ENCODE data around the gene MBNL1. TPM values are rescaled to one million over a fixed set of nuclear protein-coding genes. Genes with fewer than 3 reads are reported as not detected.

MBNL1 gene
- total RNA-seq, 1 experiment from 2014 or later = 11.1 TPM

GRCh38 chr3:152379415-152380042 lies 110.8 kb downstream of the MBNL1 start:
- H3K4me3 ChIP-seq (ENCODE audit: insufficient read depth, low read depth, low read length) = no peak overlapping the region
- H3K36me3 ChIP-seq (replicated peaks; ENCODE audit: control insufficient read depth, insufficient read depth, low read length) = no peaks in the 10 kb centered on the region
- no peaks in the 10 kb centered on the region for H3K27me3 ChIP-seq (ENCODE audit: control insufficient read depth, insufficient read depth, low read length)

GRCh38 chr3:152380043-152380442 lies 111.3 kb downstream of the MBNL1 start:
- H3K27me3 ChIP-seq (ENCODE audit: control insufficient read depth, insufficient read depth, low read length) = no peaks in the 10 kb centered on the region
- H3K4me3 ChIP-seq (ENCODE audit: insufficient read depth, low read depth, low read length) = no peak overlapping the region
- H3K36me3 ChIP-seq (replicated peaks; ENCODE audit: control insufficient read depth, insufficient read depth, low read length) = no peaks in the 10 kb centered on the region
- DNase-seq = no peak

More at GRCh38 chr3:152379415-152380042, 110.8 kb downstream of the MBNL1 start:
- no peak for DNase-seq

DNA sequence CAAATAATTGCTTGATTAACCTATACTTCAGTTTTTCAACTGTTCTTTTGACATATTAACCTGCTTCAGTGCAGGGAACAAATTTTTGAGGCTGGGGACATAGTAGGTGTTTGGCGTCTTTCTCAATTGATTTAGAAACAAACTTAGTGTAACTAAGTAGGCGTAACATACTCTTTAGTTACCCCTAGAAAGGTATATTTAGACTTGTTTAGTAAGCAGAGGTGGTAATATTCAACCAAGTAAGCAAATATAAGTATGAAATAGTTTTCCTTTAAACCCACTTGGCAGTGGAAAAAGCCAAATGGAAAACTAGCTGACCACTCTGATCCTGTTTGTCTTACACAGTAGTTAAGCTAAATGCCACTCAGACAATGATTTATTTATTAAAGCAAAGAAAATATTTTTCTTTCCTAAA lies 113.2 kb downstream of the MBNL1 start:
- no peak for DNase-seq
- Histone ChIP-seq H3K4me3 (ENCODE audit: insufficient read depth, low read depth, low read length) (no peak overlapping the region), H3K36me3 (replicated peaks; ENCODE audit: control insufficient read depth, insufficient read depth, low read length) (no peaks in the 10 kb centered on the region), H3K27me3 (ENCODE audit: control insufficient read depth, insufficient read depth, low read length) (no peaks in the 10 kb centered on the region)

- Histone ChIP-seq H3K36me3 (replicated peaks; ENCODE audit: control insufficient read depth, insufficient read depth, low read length) (no peaks in the 10 kb centered on the region), H3K4me3 (ENCODE audit: insufficient read depth, low read depth, low read length) (no peak overlapping the region)
Observed at GRCh38 chr3:152382312-152383135, 113.8 kb downstream of the MBNL1 start.

GRCh38 chr3:152383136-152383606 lies 114.4 kb downstream of the MBNL1 start:
- DNase-seq = no peak
- H3K4me3 ChIP-seq (ENCODE audit: insufficient read depth, low read depth, low read length) = no peak overlapping the region

More at GRCh38 chr3:152382312-152383135, 113.8 kb downstream of the MBNL1 start:
- DNase-seq = no peak
- H3K27me3 ChIP-seq (ENCODE audit: control insufficient read depth, insufficient read depth, low read length) = no peaks in the 10 kb centered on the region

GRCh38 chr3:152384412-152384811 lies 115.7 kb downstream of the MBNL1 start:
- no peak overlapping the region for H3K4me3 ChIP-seq (ENCODE audit: insufficient read depth, low read depth, low read length)

More at GRCh38 chr3:152383136-152383606, 114.4 kb downstream of the MBNL1 start:
- H3K36me3 ChIP-seq (replicated peaks; ENCODE audit: control insufficient read depth, insufficient read depth, low read length) = no peaks in the 10 kb centered on the region
- H3K27me3 ChIP-seq (ENCODE audit: control insufficient read depth, insufficient read depth, low read length) = no peaks in the 10 kb centered on the region

GRCh38 chr3:152385761-152386160 lies 117.0 kb downstream of the MBNL1 start:
- Histone ChIP-seq H3K4me3 (ENCODE audit: insufficient read depth, low read depth, low read length) (no peak overlapping the region), H3K36me3 (replicated peaks; ENCODE audit: control insufficient read depth, insufficient read depth, low read length) (no peaks in the 10 kb centered on the region), H3K27me3 (ENCODE audit: control insufficient read depth, insufficient read depth, low read length) (no peaks in the 10 kb centered on the region)
- no peak for DNase-seq

More at GRCh38 chr3:152384412-152384811, 115.7 kb downstream of the MBNL1 start:
- Histone ChIP-seq H3K27me3 (ENCODE audit: control insufficient read depth, insufficient read depth, low read length) (no peaks in the 10 kb centered on the region), H3K36me3 (replicated peaks; ENCODE audit: control insufficient read depth, insufficient read depth, low read length) (no peaks in the 10 kb centered on the region)
- DNase-seq = no peak

- no peak for DNase-seq
Observed at GRCh38 chr3:152386208-152386607, 117.5 kb downstream of the MBNL1 start.

DNA sequence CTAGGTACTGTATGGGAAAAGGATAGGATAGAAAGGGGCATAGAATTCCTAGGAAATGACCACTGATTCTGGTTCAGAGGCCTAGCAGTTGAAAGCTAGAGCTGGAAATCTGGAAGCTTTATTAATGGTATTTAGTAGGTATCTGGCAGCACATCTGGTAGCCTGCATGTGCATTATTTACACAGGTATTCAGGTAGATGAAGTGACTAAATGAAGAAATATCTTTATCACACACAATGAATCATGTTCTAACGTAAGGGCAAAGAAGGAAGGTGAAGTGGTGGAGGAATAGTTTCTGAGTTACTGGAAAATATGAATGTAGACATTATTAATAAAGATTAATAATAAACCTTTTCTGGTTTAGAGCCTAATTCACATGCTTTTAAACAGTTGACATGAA lies 119.9 kb downstream of the MBNL1 start:
- no peak overlapping the region for H3K4me3 ChIP-seq (ENCODE audit: insufficient read depth, low read depth, low read length)
- H3K27me3 ChIP-seq (ENCODE audit: control insufficient read depth, insufficient read depth, low read length) = no peaks in the 10 kb centered on the region
- no peak for DNase-seq
- H3K36me3 ChIP-seq (replicated peaks; ENCODE audit: control insufficient read depth, insufficient read depth, low read length) = no peaks in the 10 kb centered on the region

More at GRCh38 chr3:152386208-152386607, 117.5 kb downstream of the MBNL1 start:
- Histone ChIP-seq H3K36me3 (replicated peaks; ENCODE audit: control insufficient read depth, insufficient read depth, low read length) (no peaks in the 10 kb centered on the region), H3K27me3 (ENCODE audit: control insufficient read depth, insufficient read depth, low read length) (no peaks in the 10 kb centered on the region), H3K4me3 (ENCODE audit: insufficient read depth, low read depth, low read length) (no peak overlapping the region)

DNA sequence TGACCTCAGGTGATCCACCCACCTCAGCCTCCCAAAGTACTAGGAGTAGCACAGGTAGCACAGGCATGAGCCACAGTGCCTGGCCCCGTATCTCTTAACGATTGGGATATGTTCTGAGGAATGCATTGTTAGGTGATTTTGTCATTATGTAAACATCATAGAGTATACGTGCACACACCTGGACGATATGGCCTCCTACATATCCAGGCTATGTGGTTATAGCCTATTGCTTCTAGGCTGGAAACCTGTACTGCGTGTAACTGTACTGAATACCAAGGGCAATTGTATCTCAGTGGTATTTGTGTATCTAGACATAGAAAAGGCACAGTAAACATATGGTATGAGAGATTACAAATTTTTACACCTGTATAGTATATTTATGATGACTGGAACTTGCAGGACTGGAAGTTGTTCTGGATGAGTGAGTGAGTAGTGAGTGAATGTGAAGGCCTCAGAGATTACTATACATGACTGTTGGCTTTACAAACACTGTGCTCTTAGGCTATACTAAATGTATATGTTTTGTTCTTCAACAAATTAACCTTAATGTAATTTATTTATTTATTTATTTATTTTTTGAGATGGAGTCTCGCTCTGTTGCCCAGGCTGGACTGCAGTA lies 120.7 kb downstream of the MBNL1 start:
- Histone ChIP-seq H3K36me3 (replicated peaks; ENCODE audit: control insufficient read depth, insufficient read depth, low read length) (no peaks in the 10 kb centered on the region), H3K27me3 (ENCODE audit: control insufficient read depth, insufficient read depth, low read length) (no peaks in the 10 kb centered on the region), H3K4me3 (ENCODE audit: insufficient read depth, low read depth, low read length) (no peak overlapping the region)
- DNase-seq = no peak

DNA sequence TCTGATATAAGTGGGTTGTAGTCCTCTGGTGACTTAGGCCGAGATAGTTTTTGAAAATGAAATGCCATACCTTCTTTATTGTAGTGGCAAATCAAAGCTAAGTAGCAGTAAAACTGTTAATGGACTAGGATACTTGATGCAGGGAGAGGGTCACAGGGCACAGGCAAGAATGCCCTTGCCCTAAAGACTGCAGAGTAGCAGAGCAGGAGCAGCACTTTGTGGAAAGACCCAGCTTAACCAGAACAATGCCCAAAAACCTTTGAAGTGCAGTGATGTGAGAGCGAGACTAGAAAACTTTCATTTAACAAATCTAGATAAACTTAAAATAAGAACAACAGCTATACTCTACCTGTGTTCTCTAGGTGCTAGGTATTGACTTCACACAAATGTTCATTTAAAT lies 121.9 kb downstream of the MBNL1 start:
- H3K36me3 ChIP-seq (replicated peaks; ENCODE audit: control insufficient read depth, insufficient read depth, low read length) = no peaks in the 10 kb centered on the region
- H3K27me3 ChIP-seq (ENCODE audit: control insufficient read depth, insufficient read depth, low read length) = no peaks in the 10 kb centered on the region
- H3K4me3 ChIP-seq (ENCODE audit: insufficient read depth, low read depth, low read length) = no peak overlapping the region
- no peak for DNase-seq

DNA sequence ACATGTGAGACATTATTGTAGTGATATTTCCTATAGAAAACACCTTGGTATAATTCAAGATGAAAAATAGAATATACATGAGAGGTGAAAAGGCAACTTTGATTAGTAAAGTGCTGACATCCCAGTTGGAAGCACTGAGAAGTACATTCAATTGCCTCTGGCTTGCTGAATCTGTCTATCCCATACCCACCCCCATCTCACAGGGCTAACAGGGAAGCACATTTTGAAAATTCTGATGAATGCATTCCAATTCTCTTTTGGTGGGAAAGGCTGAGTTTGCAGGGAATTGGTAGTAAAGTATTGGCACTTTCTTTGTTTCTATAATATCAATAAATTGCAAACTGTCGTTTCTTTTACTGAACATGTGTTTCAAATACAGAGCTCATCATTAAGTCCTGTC lies 122.9 kb downstream of the MBNL1 start:
- H3K4me3 ChIP-seq (ENCODE audit: insufficient read depth, low read depth, low read length) = no peak overlapping the region
- no peak for DNase-seq
- no peaks in the 10 kb centered on the region for H3K27me3 ChIP-seq (ENCODE audit: control insufficient read depth, insufficient read depth, low read length)
- no peaks in the 10 kb centered on the region for H3K36me3 ChIP-seq (replicated peaks; ENCODE audit: control insufficient read depth, insufficient read depth, low read length)

GRCh38 chr3:152392272-152392880 lies 123.6 kb downstream of the MBNL1 start:
- no peak for DNase-seq
- no peaks in the 10 kb centered on the region for H3K36me3 ChIP-seq (replicated peaks; ENCODE audit: control insufficient read depth, insufficient read depth, low read length)
- H3K4me3 ChIP-seq (ENCODE audit: insufficient read depth, low read depth, low read length) = no peak overlapping the region
- H3K27me3 ChIP-seq (ENCODE audit: control insufficient read depth, insufficient read depth, low read length) = no peaks in the 10 kb centered on the region

DNA sequence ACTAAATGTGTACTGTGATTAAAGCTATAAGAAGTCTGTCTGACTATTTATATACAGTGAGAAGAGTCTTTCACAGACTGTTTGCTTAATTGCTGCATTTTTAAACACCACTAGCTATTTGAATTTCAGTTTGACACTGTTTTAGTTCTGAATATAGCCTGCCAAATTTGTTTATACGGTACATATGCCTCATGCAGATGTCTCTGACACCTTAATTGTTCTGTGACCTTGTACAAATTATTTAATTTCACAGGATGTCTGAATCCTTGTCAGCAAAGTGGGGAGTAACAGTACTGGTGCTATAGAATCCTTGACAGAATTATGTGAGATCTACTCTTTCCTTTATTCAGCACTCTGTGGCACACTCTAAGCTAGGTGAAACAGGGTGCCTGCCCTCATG lies 125.5 kb downstream of the MBNL1 start:
- Histone ChIP-seq H3K36me3 (replicated peaks; ENCODE audit: control insufficient read depth, insufficient read depth, low read length) (no peaks in the 10 kb centered on the region), H3K4me3 (ENCODE audit: insufficient read depth, low read depth, low read length) (no peak overlapping the region), H3K27me3 (ENCODE audit: control insufficient read depth, insufficient read depth, low read length) (no peaks in the 10 kb centered on the region)
- no peak for DNase-seq
